Measurements from ENCODE around the gene KIF26B.

DNA sequence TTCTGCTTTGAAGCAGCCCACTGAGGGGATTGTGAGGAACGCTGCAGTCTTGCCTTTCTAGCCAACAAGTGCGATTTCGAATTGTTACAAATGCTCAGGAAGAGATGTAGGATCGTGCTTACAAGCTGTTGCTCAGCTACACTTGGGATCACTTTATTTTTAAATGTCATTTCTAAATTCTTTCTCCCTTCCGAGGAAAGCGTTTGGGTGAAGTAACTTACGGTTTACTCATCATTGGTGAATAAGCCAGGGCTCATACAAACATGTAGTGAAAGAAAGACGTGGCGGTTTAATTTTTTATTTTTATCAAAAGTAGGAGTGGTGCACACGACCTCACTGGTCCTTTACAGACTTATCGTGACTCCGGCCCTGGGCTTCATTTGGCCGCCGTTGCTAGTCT lies 386.6 kb downstream of the KIF26B start:
- TF ChIP-seq, protein P1, sequence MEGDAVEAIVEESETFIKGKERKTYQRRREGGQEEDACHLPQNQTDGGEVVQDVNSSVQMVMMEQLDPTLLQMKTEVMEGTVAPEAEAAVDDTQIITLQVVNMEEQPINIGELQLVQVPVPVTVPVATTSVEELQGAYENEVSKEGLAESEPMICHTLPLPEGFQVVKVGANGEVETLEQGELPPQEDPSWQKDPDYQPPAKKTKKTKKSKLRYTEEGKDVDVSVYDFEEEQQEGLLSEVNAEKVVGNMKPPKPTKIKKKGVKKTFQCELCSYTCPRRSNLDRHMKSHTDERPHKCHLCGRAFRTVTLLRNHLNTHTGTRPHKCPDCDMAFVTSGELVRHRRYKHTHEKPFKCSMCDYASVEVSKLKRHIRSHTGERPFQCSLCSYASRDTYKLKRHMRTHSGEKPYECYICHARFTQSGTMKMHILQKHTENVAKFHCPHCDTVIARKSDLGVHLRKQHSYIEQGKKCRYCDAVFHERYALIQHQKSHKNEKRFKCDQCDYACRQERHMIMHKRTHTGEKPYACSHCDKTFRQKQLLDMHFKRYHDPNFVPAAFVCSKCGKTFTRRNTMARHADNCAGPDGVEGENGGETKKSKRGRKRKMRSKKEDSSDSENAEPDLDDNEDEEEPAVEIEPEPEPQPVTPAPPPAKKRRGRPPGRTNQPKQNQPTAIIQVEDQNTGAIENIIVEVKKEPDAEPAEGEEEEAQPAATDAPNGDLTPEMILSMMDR (IDR thresholded peaks at IDR 0.05): no peak
- TF ChIP-seq, protein P2, sequence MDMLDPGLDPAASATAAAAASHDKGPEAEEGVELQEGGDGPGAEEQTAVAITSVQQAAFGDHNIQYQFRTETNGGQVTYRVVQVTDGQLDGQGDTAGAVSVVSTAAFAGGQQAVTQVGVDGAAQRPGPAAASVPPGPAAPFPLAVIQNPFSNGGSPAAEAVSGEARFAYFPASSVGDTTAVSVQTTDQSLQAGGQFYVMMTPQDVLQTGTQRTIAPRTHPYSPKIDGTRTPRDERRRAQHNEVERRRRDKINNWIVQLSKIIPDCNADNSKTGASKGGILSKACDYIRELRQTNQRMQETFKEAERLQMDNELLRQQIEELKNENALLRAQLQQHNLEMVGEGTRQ (CRISPR knock-in tag; IDR thresholded peaks at IDR 0.05): no peak
- TF ChIP-seq NR3C1 (CRISPR knock-in tag; conservative IDR thresholded peaks at IDR 0.05; ENCODE audit: low read depth) (no peak), ZNF423 (CRISPR knock-in tag; IDR thresholded peaks at IDR 0.05) (no peak)
- TF ChIP-seq, protein P3, sequence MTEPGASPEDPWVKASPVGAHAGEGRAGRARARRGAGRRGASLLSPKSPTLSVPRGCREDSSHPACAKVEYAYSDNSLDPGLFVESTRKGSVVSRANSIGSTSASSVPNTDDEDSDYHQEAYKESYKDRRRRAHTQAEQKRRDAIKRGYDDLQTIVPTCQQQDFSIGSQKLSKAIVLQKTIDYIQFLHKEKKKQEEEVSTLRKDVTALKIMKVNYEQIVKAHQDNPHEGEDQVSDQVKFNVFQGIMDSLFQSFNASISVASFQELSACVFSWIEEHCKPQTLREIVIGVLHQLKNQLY (CRISPR knock-in tag; IDR thresholded peaks at IDR 0.05): no peak
